GM12878 (cell line): ENCODE measurements around the gene AGER. TPM values are rescaled to one million over a fixed set of nuclear protein-coding genes. Genes with fewer than 3 reads are reported as not detected.

ENCODE experiments used
- CBX5 ChIP-seq: sonication (generic); IDR thresholded peaks from 2 replicates; pipeline ENCODE4 v1.6.1; 2016; ENCODE audit warnings: low read depth, moderate library complexity, mild to moderate bottlenecking, inconsistent platforms
- CEBPZ ChIP-seq: fragments of 150-350 bp; IDR thresholded peaks from 2 replicates; pipeline ENCODE4 v1.6.1; 2016; ENCODE audit warnings: low read depth, low read length
- CUX1 ChIP-seq: IDR thresholded peaks from 2 replicates; pipeline ENCODE4 v1.6.1; 2012; ENCODE audit warnings: improper control_type of control experiment, low read depth, low read length; ENCODE audit not compliant: insufficient replicate concordance
- HSF1 ChIP-seq: fragments of 150-350 bp; IDR thresholded peaks from 2 replicates; pipeline ENCODE4 v1.6.1; 2014; ENCODE audit warnings: mild to moderate bottlenecking, low read depth, low read length
- IKZF1 ChIP-seq: fragments of 450-650 bp; conservative IDR thresholded peaks from 2 replicates; pipeline ENCODE4 v1.6.1; 2017; ENCODE audit warnings: antibody characterized with exemption, mild to moderate bottlenecking
- MTA3 ChIP-seq: IDR thresholded peaks from 2 replicates; pipeline ENCODE4 v1.6.1; 2012; ENCODE audit warnings: low read length, inconsistent platforms, borderline replicate concordance
- NRF1 ChIP-seq: conservative IDR thresholded peaks from 2 replicates; pipeline ENCODE4 v1.6.1; 2011; ENCODE audit warnings: mild to moderate bottlenecking, low read depth, low read length, improper control_type of control experiment
- SMAD5 ChIP-seq: IDR thresholded peaks from 2 replicates; pipeline ENCODE4 v1.6.1; 2016; ENCODE audit warnings: antibody characterized with exemption, low read depth
- TARDBP ChIP-seq: IDR thresholded peaks from 2 replicates; pipeline ENCODE4 v1.6.1; 2016; ENCODE audit warnings: borderline replicate concordance
- ZNF274 ChIP-seq: IDR thresholded peaks from one replicate; pipeline ENCODE4 v1.8.0; 2011; ENCODE audit not compliant: insufficient read length, insufficient read depth
- polyA plus RNA-seq, 11 experiments: library from polyadenylated mRNA; depleted of rRNA in 4 of 11; unstranded in 6 of 11; stranded (reverse) in 5 of 11; fragments of >200 nt; fragmentation: Nextera tagmentation in 4 of 11; fragmentation: Illumina TruSeq in 1 of 11; extraction: Ambion mirVana in 4 of 11; extraction: Trizol in 1 of 11; gene quantifications; 1 replicate in 1 of 11; 2 replicates in 10 of 11; pipeline versions ENCODE4 v1.2.1 to v1.2.3, GENCODE V29; 2011 to 2016; ENCODE audit warnings: inconsistent platforms in 2 of 11, missing spikeins in 2 of 11, low read depth in 1 of 11
- total RNA-seq, 4 experiments: library from RNA; depleted of rRNA in 3 of 4; stranded (reverse); fragments of >200 nt in 3 of 4; fragmentation: Illumina TruSeq in 1 of 4; extraction: Trizol in 1 of 4; gene quantifications; 2 replicates each; pipeline versions ENCODE4 v1.2.1 to v1.2.3, GENCODE V29; 2013 to 2021
- TF ChIP-seq, protein P1 (sequence below): fragments of 450-650 bp; IDR thresholded peaks from 2 replicates; pipeline ENCODE4 v1.6.1; 2017; ENCODE audit warnings: mild to moderate bottlenecking, low read depth, inconsistent platforms; ENCODE audit not compliant: poor library complexity, severe bottlenecking
- TF ChIP-seq, protein P2 (sequence below): fragments of 450-650 bp; IDR thresholded peaks from 2 replicates; pipeline ENCODE4 v1.6.1; 2018; ENCODE audit warnings: mild to moderate bottlenecking, low read depth, moderate library complexity; ENCODE audit not compliant: partially characterized antibody

AGER gene
- total and polyA plus RNA-seq, 10 of the 15 experiments (the other 5 are each of a cell fraction or from before 2014, with no cell fraction given), result 1.1 to 18.2 (median 3.9) TPM

- TF ChIP-seq MTA3 (no peak), TARDBP (no peak), CBX5 (no peak), CEBPZ (no peak), IKZF1 (peak; percentile 27; the same call in 1 of the 2 replicates), NRF1 (no peak), CUX1 (no peak), SMAD5 (peak; percentile 51; the same call in 1 of the 2 replicates), HSF1 (no peak), ZNF274 (no peak)
- TF ChIP-seq, protein P1, sequence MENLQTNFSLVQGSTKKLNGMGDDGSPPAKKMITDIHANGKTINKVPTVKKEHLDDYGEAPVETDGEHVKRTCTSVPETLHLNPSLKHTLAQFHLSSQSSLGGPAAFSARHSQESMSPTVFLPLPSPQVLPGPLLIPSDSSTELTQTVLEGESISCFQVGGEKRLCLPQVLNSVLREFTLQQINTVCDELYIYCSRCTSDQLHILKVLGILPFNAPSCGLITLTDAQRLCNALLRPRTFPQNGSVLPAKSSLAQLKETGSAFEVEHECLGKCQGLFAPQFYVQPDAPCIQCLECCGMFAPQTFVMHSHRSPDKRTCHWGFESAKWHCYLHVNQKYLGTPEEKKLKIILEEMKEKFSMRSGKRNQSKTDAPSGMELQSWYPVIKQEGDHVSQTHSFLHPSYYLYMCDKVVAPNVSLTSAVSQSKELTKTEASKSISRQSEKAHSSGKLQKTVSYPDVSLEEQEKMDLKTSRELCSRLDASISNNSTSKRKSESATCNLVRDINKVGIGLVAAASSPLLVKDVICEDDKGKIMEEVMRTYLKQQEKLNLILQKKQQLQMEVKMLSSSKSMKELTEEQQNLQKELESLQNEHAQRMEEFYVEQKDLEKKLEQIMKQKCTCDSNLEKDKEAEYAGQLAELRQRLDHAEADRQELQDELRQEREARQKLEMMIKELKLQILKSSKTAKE, result peak; percentile 74
- TF ChIP-seq, protein P2, sequence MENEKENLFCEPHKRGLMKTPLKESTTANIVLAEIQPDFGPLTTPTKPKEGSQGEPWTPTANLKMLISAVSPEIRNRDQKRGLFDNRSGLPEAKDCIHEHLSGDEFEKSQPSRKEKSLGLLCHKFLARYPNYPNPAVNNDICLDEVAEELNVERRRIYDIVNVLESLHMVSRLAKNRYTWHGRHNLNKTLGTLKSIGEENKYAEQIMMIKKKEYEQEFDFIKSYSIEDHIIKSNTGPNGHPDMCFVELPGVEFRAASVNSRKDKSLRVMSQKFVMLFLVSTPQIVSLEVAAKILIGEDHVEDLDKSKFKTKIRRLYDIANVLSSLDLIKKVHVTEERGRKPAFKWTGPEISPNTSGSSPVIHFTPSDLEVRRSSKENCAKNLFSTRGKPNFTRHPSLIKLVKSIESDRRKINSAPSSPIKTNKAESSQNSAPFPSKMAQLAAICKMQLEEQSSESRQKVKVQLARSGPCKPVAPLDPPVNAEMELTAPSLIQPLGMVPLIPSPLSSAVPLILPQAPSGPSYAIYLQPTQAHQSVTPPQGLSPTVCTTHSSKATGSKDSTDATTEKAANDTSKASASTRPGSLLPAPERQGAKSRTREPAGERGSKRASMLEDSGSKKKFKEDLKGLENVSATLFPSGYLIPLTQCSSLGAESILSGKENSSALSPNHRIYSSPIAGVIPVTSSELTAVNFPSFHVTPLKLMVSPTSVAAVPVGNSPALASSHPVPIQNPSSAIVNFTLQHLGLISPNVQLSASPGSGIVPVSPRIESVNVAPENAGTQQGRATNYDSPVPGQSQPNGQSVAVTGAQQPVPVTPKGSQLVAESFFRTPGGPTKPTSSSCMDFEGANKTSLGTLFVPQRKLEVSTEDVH, result no peak
These were observed 11.0 kb upstream of the AGER start (continued) for GRCh38 chr6:32194825-32195651.
